Adrenal gland (tissue), 5 donors: ENCODE data around the gene ANKRD62.
"Not testable (repeated sequence)": the region's sequence is repeated elsewhere in the genome, so short reads cannot be mapped to it uniquely, and the experiment has no call there.

Experiments used
- CTCF ChIP-seq, 6 experiments: fragments of 450-650 bp in 4 of 6; fragments of 200-600 bp in 2 of 6; sonication (generic) in 1 of 6; IDR thresholded peaks; 1 replicate in 5 of 6; 2 replicates in 1 of 6; pipeline versions ENCODE4 v1.5.1 to v1.8.0; 2016 to 2021; ENCODE audit warnings: antibody characterized with exemption in 6 of 6, mild to moderate bottlenecking in 2 of 6, moderate library complexity in 1 of 6
- POLR2A ChIP-seq, 2 donors: fragments of 450-650 bp; IDR thresholded peaks; one replicate each; pipeline ENCODE4 v1.6.1; 2017; ENCODE audit warnings: antibody characterized with exemption in 2 of 2, mild to moderate bottlenecking in 2 of 2, moderate library complexity in 1 of 2
- donor health status: DM: no; HTN: no; CAD: no.

GRCh38 chr18:12077994-12078393, 15.6 kb upstream of the ANKRD62 start:
- not testable (repeated sequence) for TF ChIP-seq CTCF, POLR2A (IDR thresholded peaks at IDR 0.05)
